NK-92 (cell line): Measurements from ENCODE around the gene TCEA2.

Experiments
- DNase-seq: peaks from one replicate; lab custom pipeline; 2025; ENCODE audit not compliant: unreplicated experiment; lab: John Stamatoyannopoulos, UW

TCEA2 gene

DNA sequence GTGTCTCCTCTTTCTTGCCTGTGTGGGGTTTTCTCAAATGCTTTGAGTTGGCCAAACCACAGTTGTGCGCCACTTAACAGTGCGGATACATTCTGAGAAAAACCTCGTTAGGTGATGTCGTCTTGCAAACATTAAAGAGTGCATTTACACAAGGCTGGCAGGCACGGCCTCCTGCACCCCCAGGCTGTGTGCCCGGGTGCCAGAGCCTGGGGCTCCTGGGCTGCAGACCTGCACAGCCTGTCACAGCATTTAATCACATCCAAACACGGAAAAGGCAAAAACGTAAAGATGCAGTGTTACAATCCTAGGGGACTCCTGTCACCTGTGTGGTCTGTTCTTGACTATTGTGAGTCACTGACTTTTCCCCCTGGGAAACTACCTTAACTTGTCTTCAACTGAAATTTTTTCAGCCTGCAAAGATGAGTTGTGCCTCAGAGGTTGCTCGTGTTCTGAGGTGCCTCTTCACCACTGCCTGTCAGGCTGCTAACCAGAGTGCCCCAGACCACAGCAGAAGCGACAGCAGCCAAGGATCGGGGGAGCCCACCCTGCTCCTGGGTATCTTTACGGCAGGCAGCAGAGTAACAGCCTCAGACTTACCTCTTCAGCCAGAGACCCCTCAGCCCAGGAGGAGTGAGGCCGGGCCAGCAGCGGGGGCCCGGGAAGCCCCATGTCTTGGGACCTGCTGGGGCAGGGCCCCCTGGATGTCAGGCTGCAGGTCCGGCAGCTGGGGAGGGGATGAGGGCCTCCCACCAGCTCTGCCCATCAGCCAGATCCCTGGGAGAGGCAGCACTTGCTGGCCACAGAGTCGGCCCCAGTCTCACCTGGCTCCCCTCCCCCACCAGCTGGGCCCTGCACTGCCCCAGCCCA, 27.7 kb upstream of the TCEA2 start:
- DNase-seq, result no peak

DNA sequence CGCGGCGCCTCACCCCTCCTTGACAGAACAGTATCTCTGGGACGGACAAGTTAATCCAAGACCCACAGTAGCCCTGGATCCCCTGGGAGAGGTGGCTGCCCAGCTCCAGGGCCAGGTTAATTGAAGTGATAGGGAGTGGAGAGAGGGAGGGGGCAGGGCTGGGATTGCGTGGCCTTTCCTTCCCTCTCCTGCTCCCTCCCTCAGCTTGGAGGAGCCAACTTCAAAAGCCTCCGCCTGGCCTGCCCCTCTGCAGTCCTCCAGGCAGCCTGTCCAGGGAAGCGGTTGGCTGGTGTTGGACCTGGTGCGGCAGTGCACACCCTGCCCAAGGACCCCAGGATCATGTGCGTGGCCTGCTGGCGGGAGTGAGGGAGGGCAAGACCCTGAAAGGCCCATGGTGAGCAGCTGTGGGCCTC, 27.1 kb upstream of the TCEA2 start, which contains the start of gene C20orf204:
C20orf204 (plus strand) TSS at position 250 of the 413 bp plus-strand sequence; CDS start at position 392, 142 bp downstream.
- no peak for DNase-seq

- DNase-seq, result no peak
These were observed 26.4 kb upstream of the TCEA2 start for GRCh38 chr20:64036346-64037198.

DNA sequence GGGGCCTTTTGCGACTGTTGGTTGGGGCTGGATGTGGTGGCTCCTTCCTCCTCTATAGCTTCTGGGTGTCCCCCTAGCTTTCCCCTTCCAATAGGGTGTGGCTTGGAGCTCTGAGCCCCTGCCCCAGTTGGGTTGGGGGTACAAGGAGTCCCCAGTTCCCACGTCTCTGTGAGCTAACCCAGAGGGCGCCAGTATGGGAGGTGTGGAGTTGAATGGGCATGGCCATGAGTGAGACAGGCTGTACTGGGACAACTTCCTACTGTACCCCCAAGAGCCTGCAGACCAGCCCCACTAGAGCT, 25.9 kb upstream of the TCEA2 start:
- DNase-seq, result no peak

- DNase-seq, result no peak
These were observed 25.3 kb upstream of the TCEA2 start for GRCh38 chr20:64037498-64038213.

GRCh38 chr20:64038224-64038564, 24.8 kb upstream of the TCEA2 start:
- no peak for DNase-seq

GRCh38 chr20:64038565-64039292, 24.3 kb upstream of the TCEA2 start:
- DNase-seq, result no peak

DNA sequence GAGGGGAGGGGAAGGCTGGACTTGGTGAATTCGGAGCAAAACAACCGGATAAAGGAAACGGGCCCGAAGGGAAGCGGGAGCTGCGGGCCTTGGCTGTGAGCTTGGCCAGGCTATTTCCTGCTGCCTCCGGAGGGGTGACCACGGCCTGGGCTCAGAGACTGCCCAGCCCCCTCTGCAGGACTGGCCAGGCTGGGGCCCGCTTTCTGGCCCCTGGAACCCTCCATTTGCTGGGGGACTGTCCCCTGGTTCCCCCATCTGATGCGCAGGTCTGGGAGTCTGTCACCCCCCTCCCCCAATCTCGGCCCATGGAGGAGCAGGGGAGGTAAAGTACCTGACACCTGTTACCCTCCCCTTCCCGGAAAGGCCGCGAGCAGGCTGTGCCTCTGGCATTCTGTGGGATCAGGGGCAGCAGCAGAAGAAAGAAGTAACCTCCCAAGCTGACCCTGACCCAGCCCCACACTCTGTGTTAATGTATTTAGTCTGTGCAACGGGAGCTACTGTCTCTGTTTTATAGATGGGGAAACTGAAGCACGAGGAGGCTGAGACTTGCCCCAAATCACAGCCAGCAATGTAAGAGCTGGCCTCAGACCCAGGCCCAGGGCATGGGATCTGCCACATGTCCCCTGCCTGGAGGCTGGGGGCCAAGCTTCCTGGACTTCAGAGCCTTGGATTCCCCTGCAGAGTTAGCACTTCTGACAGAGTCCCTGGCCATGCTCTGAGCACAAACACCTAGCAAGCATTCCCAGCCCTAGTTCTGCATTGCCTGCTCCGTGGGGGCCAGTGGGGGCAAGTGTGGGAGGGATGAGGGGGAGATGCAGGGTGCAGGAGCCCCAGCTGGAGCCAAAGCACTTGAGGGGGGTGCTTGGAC, 23.5 kb upstream of the TCEA2 start:
- DNase-seq, result no peak

GRCh38 chr20:64040231-64041039, 22.6 kb upstream of the TCEA2 start:
- no peak for DNase-seq

GRCh38 chr20:64041040-64041780, 21.8 kb upstream of the TCEA2 start:
- DNase-seq, result no peak

DNA sequence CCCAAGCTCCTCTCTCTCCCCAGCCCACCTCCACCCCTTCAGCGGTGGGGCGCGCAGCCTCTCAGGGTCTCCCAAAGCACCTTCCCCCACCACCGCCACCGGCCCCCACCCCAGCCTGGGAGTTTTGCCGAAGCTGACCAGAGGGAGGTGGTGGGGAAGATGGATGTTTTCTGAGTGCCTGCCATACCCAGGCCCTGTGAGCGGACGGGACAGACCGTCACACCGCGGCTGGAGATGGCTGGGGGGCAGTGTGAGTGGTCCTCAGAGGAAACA, 21.3 kb upstream of the TCEA2 start:
- no peak for DNase-seq

- no peak for DNase-seq
These were observed 20.8 kb upstream of the TCEA2 start for GRCh38 chr20:64042054-64042781.

- DNase-seq, result no peak
These were observed 19.2 kb upstream of the TCEA2 start for GRCh38 chr20:64043768-64044167.

GRCh38 chr20:64044484-64045247, 18.3 kb upstream of the TCEA2 start:
- no peak for DNase-seq

DNA sequence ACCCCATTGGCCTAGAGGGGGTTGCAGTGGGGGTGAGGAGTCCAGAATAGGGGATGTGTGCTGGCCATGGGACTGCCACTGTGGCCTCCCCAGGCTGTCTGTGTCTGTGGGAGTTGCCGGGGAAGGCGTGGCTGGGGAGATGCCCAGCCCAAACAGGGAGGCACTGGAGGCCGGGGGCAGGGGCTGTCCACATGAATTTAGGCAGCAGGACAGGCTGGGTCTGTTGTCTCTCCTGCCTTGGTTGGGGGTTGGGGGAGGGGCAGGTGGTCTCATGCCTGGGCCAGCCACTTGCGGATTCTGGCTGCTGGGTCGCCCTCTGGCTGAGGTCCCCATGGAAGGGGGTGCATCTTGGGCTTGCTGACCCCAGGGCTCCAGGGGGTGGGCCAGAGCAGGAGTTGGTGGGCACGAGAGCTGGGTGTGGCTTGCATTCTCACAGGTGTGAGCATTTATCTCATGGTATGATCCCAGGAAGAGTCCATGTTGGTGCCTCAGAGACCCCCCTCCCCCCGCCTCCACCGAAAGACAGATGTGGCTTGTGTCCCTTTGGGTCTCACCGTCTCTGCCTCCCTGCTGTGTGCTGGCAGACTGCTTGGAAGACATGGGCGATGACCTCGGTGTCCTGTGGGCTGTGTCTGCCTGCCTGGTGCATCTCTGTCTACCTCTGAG, 17.5 kb upstream of the TCEA2 start:
- no peak for DNase-seq

DNA sequence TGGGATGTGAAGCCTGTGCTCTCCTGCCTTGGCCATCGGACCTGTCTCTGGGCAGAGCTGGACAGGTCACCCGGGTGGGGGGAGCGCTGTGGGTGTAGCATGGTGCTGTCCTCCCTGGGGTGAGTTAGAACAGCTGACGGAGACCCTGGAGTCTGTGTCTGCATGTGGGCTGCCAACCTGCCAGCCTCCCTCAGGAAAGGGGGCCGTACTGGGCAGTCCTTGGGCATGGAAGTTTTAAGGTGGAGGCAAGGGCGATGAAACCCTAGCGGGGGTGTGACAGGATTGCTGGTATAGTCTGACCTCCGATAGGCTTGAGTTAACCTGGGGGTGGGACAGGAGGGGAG, 16.0 kb upstream of the TCEA2 start:
- DNase-seq, result no peak

DNA sequence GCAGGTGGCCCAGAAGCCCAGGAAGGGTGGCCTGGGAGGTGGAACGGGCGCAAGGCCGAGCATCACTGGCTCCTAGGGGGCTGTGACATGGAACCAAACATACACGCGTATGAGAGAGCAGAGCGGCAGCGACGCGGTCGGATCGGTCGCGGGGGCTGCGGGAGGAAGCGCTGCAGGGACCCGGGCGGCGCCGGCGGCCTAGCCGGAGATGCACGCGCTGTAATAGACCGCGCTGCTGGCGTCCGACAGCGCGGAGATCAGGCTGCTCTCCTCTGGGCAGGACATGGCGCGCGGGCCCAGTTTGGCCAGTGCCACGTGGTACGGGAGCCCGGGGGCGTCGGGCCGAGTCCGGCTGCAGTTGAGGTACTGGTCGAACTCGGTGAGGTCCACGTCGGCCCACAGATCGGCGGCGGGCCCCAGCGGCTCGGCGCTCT, 15.0 kb upstream of the TCEA2 start:
- DNase-seq, result no peak
